ENCODE data around the gene S100P.

Gene S100P

GRCh38 chr4:6688879-6689505 is 4.7 kb upstream of the S100P start:
- H3K79me2 ChIP-seq (ENCODE audit: insufficient read depth, low read length), result no peaks in the 10 kb centered on the region
- peak; percentile 76 for DNase-seq
- no peaks in the 10 kb centered on the region for H4K20me1 ChIP-seq (ENCODE audit: insufficient read depth, low read length)
- H3K36me3 ChIP-seq (ENCODE audit: insufficient read depth, low read length), result no peaks in the 10 kb centered on the region
- no peak overlapping the region for H3K27ac ChIP-seq (ENCODE audit: low read length)
- no peak overlapping the region for H2AFZ ChIP-seq (ENCODE audit: low read depth, low read length)
- no peak for TF ChIP-seq EZH2 (IDR thresholded peaks at IDR 0.05; ENCODE audit: borderline replicate concordance, low read depth, low read length, severe bottlenecking)
- no peak for TF ChIP-seq CTCF (IDR thresholded peaks at IDR 0.05; ENCODE audit: borderline replicate concordance, extremely low read depth, low read length, poor library complexity, severe bottlenecking)
- H3K4me2 ChIP-seq (ENCODE audit: insufficient read depth, low read length), result no peak overlapping the region
- no peaks in the 10 kb centered on the region for H3K27me3 ChIP-seq (ENCODE audit: insufficient read depth, low read length, poor library complexity)
- no peak overlapping the region for H3K9ac ChIP-seq (ENCODE audit: low read depth, low read length)
- peak; percentile 90 for ATAC-seq (ENCODE audit: insufficient read depth, low read depth)
- no peak overlapping the region for H3K4me3 ChIP-seq (ENCODE audit: low read depth in 1 of 2, low read length in 2 of 2)
- H3K9me3 ChIP-seq (ENCODE audit: insufficient read depth, low read length, severe bottlenecking), result no peaks in the 10 kb centered on the region
- H3K4me1 ChIP-seq (ENCODE audit: insufficient read depth, low read length), result no peaks in the 10 kb centered on the region

- no peak overlapping the region for H3K4me2 ChIP-seq (ENCODE audit: insufficient read depth, low read length)
- H3K27me3 ChIP-seq (ENCODE audit: insufficient read depth, low read length, poor library complexity), result no peaks in the 10 kb centered on the region
- H3K9ac ChIP-seq (ENCODE audit: low read depth, low read length), result no peak overlapping the region
- H3K27ac ChIP-seq (ENCODE audit: low read length), result no peak overlapping the region
- TF ChIP-seq CTCF (IDR thresholded peaks at IDR 0.05; ENCODE audit: borderline replicate concordance, extremely low read depth, low read length, poor library complexity, severe bottlenecking) (no peak), EZH2 (IDR thresholded peaks at IDR 0.05; ENCODE audit: borderline replicate concordance, low read depth, low read length, severe bottlenecking) (no peak)
- H3K79me2 ChIP-seq (ENCODE audit: insufficient read depth, low read length), result no peaks in the 10 kb centered on the region
- no peak overlapping the region for H3K4me3 ChIP-seq (ENCODE audit: low read depth in 1 of 2, low read length in 2 of 2)
- ATAC-seq (ENCODE audit: insufficient read depth, low read depth) (no peak), DNase-seq (no peak)
- H4K20me1 ChIP-seq (ENCODE audit: insufficient read depth, low read length), result no peaks in the 10 kb centered on the region
- H3K4me1 ChIP-seq (ENCODE audit: insufficient read depth, low read length), result no peaks in the 10 kb centered on the region
- H3K9me3 ChIP-seq (ENCODE audit: insufficient read depth, low read length, severe bottlenecking), result no peaks in the 10 kb centered on the region
- no peaks in the 10 kb centered on the region for H3K36me3 ChIP-seq (ENCODE audit: insufficient read depth, low read length)
- no peak overlapping the region for H2AFZ ChIP-seq (ENCODE audit: low read depth, low read length)
These were observed 4.1 kb upstream of the S100P start for GRCh38 chr4:6689506-6689960.

- TF ChIP-seq EZH2 (IDR thresholded peaks at IDR 0.05; ENCODE audit: borderline replicate concordance, low read depth, low read length, severe bottlenecking), result no peak
- no peak for TF ChIP-seq CTCF (IDR thresholded peaks at IDR 0.05; ENCODE audit: borderline replicate concordance, extremely low read depth, low read length, poor library complexity, severe bottlenecking)
- H3K4me1 ChIP-seq (ENCODE audit: insufficient read depth, low read length), result peaks cover 18% of the 10 kb centered on the region
- H3K4me3 ChIP-seq (ENCODE audit: low read depth in 1 of 2, low read length in 2 of 2), result no peak overlapping the region
- no peaks in the 10 kb centered on the region for H3K27me3 ChIP-seq (ENCODE audit: insufficient read depth, low read length, poor library complexity)
- H2AFZ ChIP-seq (ENCODE audit: low read depth, low read length), result no peak overlapping the region
- no peaks in the 10 kb centered on the region for H3K9me3 ChIP-seq (ENCODE audit: insufficient read depth, low read length, severe bottlenecking)
- no peak overlapping the region for H3K4me2 ChIP-seq (ENCODE audit: insufficient read depth, low read length)
- no peak for ATAC-seq (ENCODE audit: insufficient read depth, low read depth)
- no peaks in the 10 kb centered on the region for H4K20me1 ChIP-seq (ENCODE audit: insufficient read depth, low read length)
- DNase-seq, result no peak
- H3K9ac ChIP-seq (ENCODE audit: low read depth, low read length), result no peak overlapping the region
- no peaks in the 10 kb centered on the region for H3K36me3 ChIP-seq (ENCODE audit: insufficient read depth, low read length)
- H3K79me2 ChIP-seq (ENCODE audit: insufficient read depth, low read length), result no peaks in the 10 kb centered on the region
- no peak overlapping the region for H3K27ac ChIP-seq (ENCODE audit: low read length)
These were observed 1.3 kb upstream of the S100P start for GRCh38 chr4:6692379-6692778.

Data from DND-41 (cell line).